Measurements from ENCODE around the gene ANXA11.

ANXA11 gene

GRCh38 chr10:80108576-80109239, 96.6 kb downstream of the ANXA11 start:
- Histone ChIP-seq H3K36me3 (no peaks in the 10 kb centered on the region), H3K9me3 (ENCODE audit: severe bottlenecking) (peaks cover 16% of the 10 kb centered on the region), H3K4me3 (ENCODE audit: low read depth, low read length) (no peak overlapping the region), H3K27me3 (ENCODE audit: insufficient read depth, low read depth, severe bottlenecking) (no peaks in the 10 kb centered on the region), H3K27ac (no peak overlapping the region)
- no peak for TF ChIP-seq CTCF (IDR thresholded peaks at IDR 0.05; ENCODE audit: low read depth, low read length)
- DNase-seq: no peak

GRCh38 chr10:80104066-80104926, 101.0 kb downstream of the ANXA11 start:
- no peaks in the 10 kb centered on the region for H3K36me3 ChIP-seq
- DNase-seq: no peak
- H3K9me3 ChIP-seq (ENCODE audit: severe bottlenecking): peaks cover 9% of the 10 kb centered on the region
- no peak for TF ChIP-seq CTCF (IDR thresholded peaks at IDR 0.05; ENCODE audit: low read depth, low read length)
- H3K27ac ChIP-seq: no peak overlapping the region
- no peaks in the 10 kb centered on the region for H3K27me3 ChIP-seq (ENCODE audit: insufficient read depth, low read depth, severe bottlenecking)
- H3K4me3 ChIP-seq (ENCODE audit: low read depth, low read length): no peak overlapping the region

All from WERI-Rb-1 (cell line).